Measurements from ENCODE around the gene DNM1. TPM values are rescaled to one million over a fixed set of nuclear protein-coding genes. Genes with fewer than 3 reads are reported as not detected.

The DNM1 gene
- total and polyA plus RNA-seq, 10 of the 15 experiments (the other 5 are each of a cell fraction or from before 2014, with no cell fraction given): 0.06 to 0.67 (median 0.19) TPM; not detected in 3

- TF ChIP-seq HDAC6 (IDR thresholded peaks at IDR 0.05; ENCODE audit: unreplicated experiment): no peak
- TF ChIP-seq SMAD1 (IDR thresholded peaks at IDR 0.05; ENCODE audit: low read depth, partially characterized antibody): no peak
- TF ChIP-seq MXI1 (IDR thresholded peaks at IDR 0.05; ENCODE audit: low read depth, low read length): no peak
- TF ChIP-seq HDAC2 (IDR thresholded peaks at IDR 0.05): no peak
- TF ChIP-seq CEBPB (IDR thresholded peaks at IDR 0.05; ENCODE audit: borderline replicate concordance in 1 of 2, low read depth in 2 of 2, low read length in 2 of 2): no peak
- no peak for TF ChIP-seq NFIC (IDR thresholded peaks at IDR 0.05; ENCODE audit: low read depth, low read length)
- TF ChIP-seq SRF (IDR thresholded peaks at IDR 0.05; ENCODE audit: low read depth in 2 of 2, low read length in 2 of 2): no peak
- TF ChIP-seq EED (IDR thresholded peaks at IDR 0.05; ENCODE audit: low read depth): 0 out of 2 replicates have a peak, but pooled peaks have one; percentile 61
- no peak for TF ChIP-seq CREM (IDR thresholded peaks at IDR 0.05; ENCODE audit: low read depth)
- TF ChIP-seq IKZF1 (conservative IDR thresholded peaks at IDR 0.05): peak; percentile 58
- TF ChIP-seq SMC3 (IDR thresholded peaks at IDR 0.05; ENCODE audit: borderline replicate concordance, low read length): peak; percentile 28; the same call in 1 of the 2 replicates
- TF ChIP-seq BCL3 (IDR thresholded peaks at IDR 0.05; ENCODE audit: borderline replicate concordance, insufficient read depth, low read depth, low read length, poor library complexity, severe bottlenecking): no peak
- TF ChIP-seq YY1 (IDR thresholded peaks at IDR 0.05; ENCODE audit: low read depth, low read length): 0 out of 2 replicates have a peak, but pooled peaks have one; percentile 17
- no peak for TF ChIP-seq CHD4 (IDR thresholded peaks at IDR 0.05)
- no peak for TF ChIP-seq ZNF687 (IDR thresholded peaks at IDR 0.05)
- TF ChIP-seq RB1 (IDR thresholded peaks at IDR 0.05; ENCODE audit: borderline replicate concordance): no peak
- no peak for TF ChIP-seq ZBTB33 (IDR thresholded peaks at IDR 0.05)
- no peak for TF ChIP-seq HSF1 (IDR thresholded peaks at IDR 0.05; ENCODE audit: low read depth, low read length)
Observed at GRCh38 chr9:128254855-128255759, 51.9 kb downstream of the DNM1 start (continued).
